MM.1S (cell line): Measurements from ENCODE around the gene SAFB.

Experiments used
- CTCF ChIP-seq: fragments of 300-600 bp; sonication (generic); IDR thresholded peaks from 2 replicates; pipeline ENCODE4 v1.5.1; 2016; ENCODE audit warnings: antibody characterized with exemption, low read length, mixed read lengths
- EZH2 ChIP-seq: fragments of 300-600 bp; sonication (generic); optimal IDR thresholded peaks from 2 replicates; pipeline ENCODE3; 2017; ENCODE audit warnings: low read depth, mild to moderate bottlenecking, antibody characterized with exemption, low read length, mixed read lengths
- EZH2phosphoT487 ChIP-seq: fragments of 300-600 bp; sonication (generic); IDR thresholded peaks from 2 replicates; pipeline ENCODE4 v1.6.1; 2018; ENCODE audit warnings: antibody characterized with exemption, low read length

- TF ChIP-seq CTCF, result no peak
- TF ChIP-seq EZH2, result no peak
- no peak for TF ChIP-seq EZH2phosphoT487
Measured at GRCh38 chr19:5618591-5618990, 4.3 kb upstream of the SAFB start.
